Endothelial cell of umbilical vein (primary cell): Measurements from ENCODE around the gene EEF1AKMT1. TPM values are rescaled to one million over a fixed set of nuclear protein-coding genes. Genes with fewer than 3 reads are reported as not detected.

ENCODE experiments used
- BruUV-seq: library from RNA; stranded (reverse); fragments of 400-500 nt; replicated peaks from 2 replicates; lab custom pipeline; 2021; lab: Mats Ljungman, UMichigan
- CTCF ChIA-PET: fragments of 300-600, 350-600 bp; sonication (Branson Sonifier 250); formaldehyde crosslinking; loops from one replicate; lab custom pipeline; 2021; ENCODE audit warnings: antibody characterized with exemption, inconsistent platforms; lab: Charles Lee
- POLR2A ChIA-PET: fragments of 300-600, 350-600 bp; sonication (Branson Sonifier 250); formaldehyde crosslinking; loops from one replicate; lab custom pipeline; 2021; ENCODE audit warnings: antibody characterized with exemption, inconsistent platforms; lab: Charles Lee
- DNase-seq: peaks from one replicate; pipeline ENCODE4 v3.0.0-alpha.2; 2011; ENCODE audit warnings: low read depth, low spot score
- FAIRE-seq: peaks from 2 replicates; lab custom pipeline; 2011; peaks lifted over from hg19 to GRCh38; lab: Jason Lieb, UNC
- H2AFZ ChIP-seq: 2 replicates; pipeline ENCODE4 v1.6.0; 2012; ENCODE audit warnings: low read depth, low read length, control low read depth, inconsistent platforms
- H3K27ac ChIP-seq: 2 replicates; pipeline ENCODE4 v1.5.1; 2011; ENCODE audit warnings: low read depth, mild to moderate bottlenecking, control low read depth, low read length, moderate library complexity; ENCODE audit not compliant: insufficient read depth
- H3K27me3 ChIP-seq, 2 experiments: 2 replicates each; pipeline versions ENCODE4 v1.6.0 to v1.6.1; 2011; ENCODE audit warnings: low read length in 2 of 2, mixed read lengths in 1 of 2; ENCODE audit not compliant: control insufficient read depth in 2 of 2, insufficient read depth in 2 of 2
- H3K36me3 ChIP-seq, 2 experiments: 2 replicates in 1 of 2; 3 replicates in 1 of 2; pipeline ENCODE4 v1.5.1; 2011; ENCODE audit warnings: low read length in 2 of 2, mild to moderate bottlenecking in 1 of 2, moderate library complexity in 1 of 2; ENCODE audit not compliant: control insufficient read depth in 2 of 2, insufficient read depth in 2 of 2; ENCODE audit errors: extremely low read depth in 1 of 2
- H3K4me1 ChIP-seq: 3 replicates; pipeline ENCODE4 v1.5.1; 2011; ENCODE audit warnings: mild to moderate bottlenecking, low read length; ENCODE audit not compliant: control insufficient read depth, insufficient read depth; ENCODE audit errors: extremely low read depth
- H3K4me2 ChIP-seq: 2 replicates; pipeline ENCODE4 v1.6.1; 2011; ENCODE audit warnings: low read length, control low read depth, mixed read lengths; ENCODE audit not compliant: insufficient read depth
- H3K4me3 ChIP-seq, 3 experiments: fragments of 200-600 bp in 1 of 3; sonication (generic), shearing (Covaris generic) in 1 of 3; replicated peaks in 1 of 3; 2 replicates each; pipeline ENCODE4 v1.5.1; 2011 to 2016; ENCODE audit warnings: control low read depth in 3 of 3, low read length in 3 of 3, mild to moderate bottlenecking in 2 of 3, inconsistent platforms in 1 of 3, low read depth in 1 of 3, moderate library complexity in 1 of 3; ENCODE audit not compliant: insufficient read depth in 1 of 3
- H3K79me2 ChIP-seq: 2 replicates; pipeline ENCODE4 v1.6.0; 2012; ENCODE audit warnings: low read length, inconsistent platforms; ENCODE audit not compliant: control insufficient read depth, insufficient read depth
- H3K9ac ChIP-seq: replicated peaks from 2 replicates; pipeline ENCODE3; 2011; ENCODE audit warnings: low read length, control low read depth; ENCODE audit not compliant: insufficient read depth; ENCODE audit errors: extremely low read depth
- H3K9me1 ChIP-seq: replicated peaks from 3 replicates; pipeline ENCODE4 v1.6.0; 2011; ENCODE audit warnings: mild to moderate bottlenecking, low read length; ENCODE audit not compliant: control insufficient read depth, insufficient read depth; ENCODE audit errors: extremely low read depth
- H3K9me3 ChIP-seq: replicated peaks from 2 replicates; pipeline ENCODE4 v1.5.1; 2012; ENCODE audit warnings: low read length, inconsistent platforms; ENCODE audit not compliant: control insufficient read depth, insufficient read depth
- H4K20me1 ChIP-seq: replicated peaks from 2 replicates; pipeline ENCODE3; 2011; ENCODE audit warnings: mild to moderate bottlenecking, low read length; ENCODE audit not compliant: control insufficient read depth, insufficient read depth; ENCODE audit errors: extremely low read depth
- EZH2 ChIP-seq: IDR thresholded peaks from 2 replicates; pipeline ENCODE4 v1.6.1; 2012; ENCODE audit warnings: borderline replicate concordance, low read depth, mild to moderate bottlenecking, moderate library complexity, low read length, inconsistent platforms; ENCODE audit not compliant: severe bottlenecking
- FOS ChIP-seq: IDR thresholded peaks from 2 replicates; pipeline ENCODE4 v1.6.1; 2011; ENCODE audit warnings: mild to moderate bottlenecking, low read length, moderate library complexity, borderline replicate concordance; ENCODE audit not compliant: insufficient read depth
- GATA2 ChIP-seq: IDR thresholded peaks from 2 replicates; pipeline ENCODE4 v1.7.0; 2011; ENCODE audit warnings: low read depth, mild to moderate bottlenecking, moderate library complexity, mixed read lengths, low read length; ENCODE audit not compliant: insufficient read length, insufficient read depth
- JUN ChIP-seq: IDR thresholded peaks from 2 replicates; pipeline ENCODE4 v1.6.1; 2011; ENCODE audit warnings: borderline replicate concordance, low read depth; ENCODE audit not compliant: insufficient read length, insufficient read depth
- MYC ChIP-seq: IDR thresholded peaks from one replicate; pipeline ENCODE4 v1.6.1; 2011; ENCODE audit warnings: mild to moderate bottlenecking, low read depth, low read length
- POLR2A ChIP-seq: IDR thresholded peaks from 2 replicates; pipeline ENCODE4 v1.6.1; 2012; ENCODE audit warnings: low read depth, mild to moderate bottlenecking, control low read depth, low read length
- POLR2AphosphoS5 ChIP-seq: IDR thresholded peaks from 2 replicates; pipeline ENCODE4 v1.6.1; 2012; ENCODE audit warnings: low read depth, mild to moderate bottlenecking, control low read depth, low read length, moderate library complexity; ENCODE audit not compliant: insufficient read depth
- dilution Hi-C: fragments of 300-500 bp; cut with MboI; formaldehyde crosslinking; loops from one replicate; pipeline ENCODE4 v1.15.0; 2019; ENCODE audit warnings: low sequenced_read_pairs; ENCODE audit not compliant: extremely low pct_ligation_motif_present
- intact Hi-C: fragments of 100-400 bp; cut with micrococcal nuclease; formaldehyde crosslinking; loops from one replicate; pipeline ENCODE4 v1.10.0; 2022
- polyA plus RNA-seq, 4 experiments: library from polyadenylated mRNA; depleted of rRNA in 3 of 4; stranded (reverse) in 3 of 4; unstranded in 1 of 4; fragments of >200 nt; gene quantifications; 2 replicates each; pipeline versions ENCODE4 v1.2.1 to v1.2.3, GENCODE V29; 2011 to 2012; ENCODE audit warnings: missing spikeins in 1 of 4
- total RNA-seq: library from RNA; stranded (reverse); gene quantifications from 2 replicates; pipeline ENCODE4 v1.2.3, GENCODE V29; 2021
- TF ChIP-seq, protein P1 (sequence below), 2 donors: IDR thresholded peaks; 1 replicate in 1 of 2; 2 replicates in 1 of 2; pipeline ENCODE4 v1.5.1; 2011; ENCODE audit warnings: low read length in 2 of 2, mild to moderate bottlenecking in 2 of 2, moderate library complexity in 2 of 2, control low read depth in 1 of 2, inconsistent platforms in 1 of 2, low read depth in 1 of 2; ENCODE audit not compliant: insufficient read depth in 1 of 2; ENCODE audit errors: extremely low read depth in 1 of 2
- TF ChIP-seq, protein P2 (sequence below): IDR thresholded peaks from 2 replicates; pipeline ENCODE4 v1.6.1; 2011; ENCODE audit not compliant: insufficient read depth, insufficient read length

EEF1AKMT1 gene
- total and polyA plus RNA-seq, 2 donors (not counting 3 experiments of a cell fraction or from before 2014, with no cell fraction given) = 9.0 to 11.1 TPM

DNA sequence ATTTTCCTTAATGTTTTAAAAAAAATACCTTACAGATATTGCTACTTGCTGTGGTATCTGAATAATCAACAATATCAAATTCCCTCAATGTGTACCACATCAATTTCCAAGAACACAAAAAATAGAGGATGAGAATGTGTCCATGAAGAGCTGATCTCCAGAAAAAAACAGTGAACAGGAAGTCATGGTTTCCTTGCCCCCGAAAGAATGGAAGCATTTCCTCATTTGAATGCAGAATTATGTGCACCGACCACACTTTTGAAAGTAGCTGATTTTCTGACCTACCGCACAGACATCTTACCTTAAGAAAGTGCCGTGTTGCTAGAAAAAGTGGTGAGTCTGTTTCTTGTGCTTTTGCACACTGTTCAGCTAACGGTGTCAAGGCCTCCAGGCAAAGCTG, 13.4 kb upstream of the EEF1AKMT1 start:
- intact Hi-C loops = loop anchor here (5.0 kb wide), 1 partner anchor 40 kb away; no protein-coding TSS in a partner anchor

More for the DNA sequence above, 13.4 kb upstream of the EEF1AKMT1 start:
- Histone ChIP-seq H3K36me3 (peaks cover 4 to 6% of the 10 kb centered on the region in 2 experiments), H2AFZ (no peak overlapping the region), H4K20me1 (no peaks in the 10 kb centered on the region), H3K79me2 (no peaks in the 10 kb centered on the region), H3K9me3 (no peaks in the 10 kb centered on the region), H3K27ac (no peak overlapping the region), H3K4me1 (peaks cover 43% of the 10 kb centered on the region), H3K4me3 (no peak overlapping the region), H3K9ac (no peak overlapping the region), H3K9me1 (no peaks in the 10 kb centered on the region), H3K4me2 (peak overlapping the region; percentile 30), H3K27me3 (no peaks in the 10 kb centered on the region)
- no TSS peak for BruUV-seq
- dilution Hi-C loops = no loop called here
- CTCF ChIA-PET = interaction anchor here (0.9 to 2.4 kb wide), 8 partner anchors 8 to 72 kb away, joined by 3 to 9 read pairs (median 4); no protein-coding TSS in a partner anchor
- TF ChIP-seq, protein P1, sequence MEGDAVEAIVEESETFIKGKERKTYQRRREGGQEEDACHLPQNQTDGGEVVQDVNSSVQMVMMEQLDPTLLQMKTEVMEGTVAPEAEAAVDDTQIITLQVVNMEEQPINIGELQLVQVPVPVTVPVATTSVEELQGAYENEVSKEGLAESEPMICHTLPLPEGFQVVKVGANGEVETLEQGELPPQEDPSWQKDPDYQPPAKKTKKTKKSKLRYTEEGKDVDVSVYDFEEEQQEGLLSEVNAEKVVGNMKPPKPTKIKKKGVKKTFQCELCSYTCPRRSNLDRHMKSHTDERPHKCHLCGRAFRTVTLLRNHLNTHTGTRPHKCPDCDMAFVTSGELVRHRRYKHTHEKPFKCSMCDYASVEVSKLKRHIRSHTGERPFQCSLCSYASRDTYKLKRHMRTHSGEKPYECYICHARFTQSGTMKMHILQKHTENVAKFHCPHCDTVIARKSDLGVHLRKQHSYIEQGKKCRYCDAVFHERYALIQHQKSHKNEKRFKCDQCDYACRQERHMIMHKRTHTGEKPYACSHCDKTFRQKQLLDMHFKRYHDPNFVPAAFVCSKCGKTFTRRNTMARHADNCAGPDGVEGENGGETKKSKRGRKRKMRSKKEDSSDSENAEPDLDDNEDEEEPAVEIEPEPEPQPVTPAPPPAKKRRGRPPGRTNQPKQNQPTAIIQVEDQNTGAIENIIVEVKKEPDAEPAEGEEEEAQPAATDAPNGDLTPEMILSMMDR (IDR thresholded peaks at IDR 0.05; ENCODE audit: extremely low read depth in 1 of 2, insufficient read depth in 1 of 2, low read depth in 1 of 2, low read length in 2 of 2) = no peak
- TF ChIP-seq FOS (no peak), JUN (no peak), EZH2 (no peak), GATA2 (no peak), POLR2A (no peak), POLR2AphosphoS5 (no peak), MYC (no peak)
- TF ChIP-seq, protein P2, sequence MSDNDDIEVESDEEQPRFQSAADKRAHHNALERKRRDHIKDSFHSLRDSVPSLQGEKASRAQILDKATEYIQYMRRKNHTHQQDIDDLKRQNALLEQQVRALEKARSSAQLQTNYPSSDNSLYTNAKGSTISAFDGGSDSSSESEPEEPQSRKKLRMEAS = no peak
- POLR2A ChIA-PET = no interaction called here
- DNase-seq = no peak
- FAIRE-seq = no peak
